H1 (cell line): ENCODE data around the gene CHRNA5. TPM values are rescaled to one million over a fixed set of nuclear protein-coding genes. Genes with fewer than 3 reads are reported as not detected.

Experiments used
- KDM5A ChIP-seq: fragments of 200-600 bp; IDR thresholded peaks from 2 replicates; pipeline ENCODE4 v1.7.1; 2012; ENCODE audit warnings: mild to moderate bottlenecking, low read length, inconsistent platforms, mixed read lengths
- polyA plus RNA-seq, 7 experiments: library from polyadenylated mRNA; depleted of rRNA in 3 of 7; stranded (reverse) in 5 of 7; unstranded in 2 of 7; fragments of >200 nt in 5 of 7; fragments of 200-250 nt in 2 of 7; gene quantifications; 1 replicate in 5 of 7; 2 replicates in 1 of 7; 4 replicates in 1 of 7; pipeline versions ENCODE4 v1.2.1 to v1.2.3, GENCODE V29; 2011 to 2013; ENCODE audit warnings: missing spikeins in 2 of 7, mixed read lengths in 2 of 7
- total RNA-seq: library from RNA; stranded (reverse); fragmentation: NEBNext Ultra II Directional; extraction: Animal tissue kit (Norgen Biotek cat#: 25700); gene quantifications from 2 replicates; pipeline ENCODE4 v1.2.1, GENCODE V29; 2021

CHRNA5 gene
- total and polyA plus RNA-seq, 2 of the 8 experiments (the other 6 are each of a cell fraction or from before 2014, with no cell fraction given): 13.5 to 31.4 TPM

GRCh38 chr15:78630886-78631633 is 65.7 kb downstream of the CHRNA5 start (continued):
- no peak for TF ChIP-seq KDM5A
